ENCODE results near the gene HIPK1. TPM values are rescaled to one million over a fixed set of nuclear protein-coding genes. Genes with fewer than 3 reads are reported as not detected.
A peak's percentile ranks its signal among the peaks of the same experiment; 100 is the strongest.
"Not testable (repeated sequence)": the region's sequence is repeated elsewhere in the genome, so short reads cannot be mapped to it uniquely, and the experiment has no call there.

Gene HIPK1
- total and polyA plus RNA-seq, 8 donors: 6.8 to 42.1 (median 28.9) TPM

DNA sequence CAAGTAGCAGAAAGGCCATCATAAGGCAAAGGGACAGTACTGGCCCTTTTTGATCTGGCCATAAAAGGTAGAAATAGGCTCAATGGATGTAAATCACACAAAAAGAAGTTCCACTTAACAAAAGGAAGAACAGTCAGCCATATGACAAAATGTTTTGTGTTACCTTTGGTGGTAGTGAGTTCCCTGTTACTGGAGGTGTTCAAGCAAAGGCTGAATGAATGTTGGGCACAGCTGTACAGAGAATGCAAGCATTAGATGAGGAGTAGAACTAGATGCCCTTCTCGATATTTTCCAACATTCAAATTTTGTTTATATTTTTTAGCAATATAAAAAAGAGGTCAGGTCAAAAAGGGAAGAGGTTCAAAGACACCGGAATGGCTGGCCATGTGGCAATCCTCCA is 70.1 kb downstream of the HIPK1 start:
- TF ChIP-seq, protein P1, sequence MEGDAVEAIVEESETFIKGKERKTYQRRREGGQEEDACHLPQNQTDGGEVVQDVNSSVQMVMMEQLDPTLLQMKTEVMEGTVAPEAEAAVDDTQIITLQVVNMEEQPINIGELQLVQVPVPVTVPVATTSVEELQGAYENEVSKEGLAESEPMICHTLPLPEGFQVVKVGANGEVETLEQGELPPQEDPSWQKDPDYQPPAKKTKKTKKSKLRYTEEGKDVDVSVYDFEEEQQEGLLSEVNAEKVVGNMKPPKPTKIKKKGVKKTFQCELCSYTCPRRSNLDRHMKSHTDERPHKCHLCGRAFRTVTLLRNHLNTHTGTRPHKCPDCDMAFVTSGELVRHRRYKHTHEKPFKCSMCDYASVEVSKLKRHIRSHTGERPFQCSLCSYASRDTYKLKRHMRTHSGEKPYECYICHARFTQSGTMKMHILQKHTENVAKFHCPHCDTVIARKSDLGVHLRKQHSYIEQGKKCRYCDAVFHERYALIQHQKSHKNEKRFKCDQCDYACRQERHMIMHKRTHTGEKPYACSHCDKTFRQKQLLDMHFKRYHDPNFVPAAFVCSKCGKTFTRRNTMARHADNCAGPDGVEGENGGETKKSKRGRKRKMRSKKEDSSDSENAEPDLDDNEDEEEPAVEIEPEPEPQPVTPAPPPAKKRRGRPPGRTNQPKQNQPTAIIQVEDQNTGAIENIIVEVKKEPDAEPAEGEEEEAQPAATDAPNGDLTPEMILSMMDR (IDR thresholded peaks at IDR 0.05): no peak
- Histone ChIP-seq H3K4me3 (no peak overlapping the region), H3K4me1 (no peaks in the 10 kb centered on the region), H3K9me3 (no peaks in the 10 kb centered on the region), H3K27ac (no peak overlapping the region), H3K27me3 (no peaks in the 10 kb centered on the region), H3K36me3 (no peaks in the 10 kb centered on the region)
- intact Hi-C loops (cut with DNase I): no loop called here
- WGBS, 2 donors: 70 to 85% methylated on average over 2 of the region's 2 CpGs
- FAIRE-seq (no peak), ATAC-seq (no peak), DNase-seq (no peak)

DNA sequence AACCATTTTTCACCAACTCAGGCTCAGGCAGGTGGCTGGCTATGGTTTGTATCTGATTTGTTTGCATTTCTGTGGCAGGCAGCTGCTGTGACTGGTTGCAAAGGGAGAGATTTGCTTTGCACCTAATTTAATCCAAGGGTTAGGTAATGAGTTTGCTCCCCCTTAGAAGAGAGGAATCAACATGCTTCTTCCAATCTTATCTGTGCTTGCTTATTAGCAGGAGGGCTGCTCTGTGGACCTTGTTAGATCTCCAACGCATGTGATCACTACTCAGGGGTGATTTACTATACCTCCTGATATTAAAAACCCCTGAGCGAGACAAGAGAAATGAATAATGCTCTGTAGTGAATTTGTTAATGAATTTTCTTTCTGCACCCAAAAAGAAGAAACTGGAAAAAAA is 70.7 kb downstream of the HIPK1 start:
- ATAC-seq (no peak), DNase-seq (no peak), FAIRE-seq (no peak)
- intact Hi-C loops (cut with DNase I): no loop called here
- 72 to 73% methylated on average over 2 of the region's 2 CpGs for WGBS, 2 donors
- Histone ChIP-seq H3K36me3 (no peaks in the 10 kb centered on the region), H3K4me3 (no peak overlapping the region), H3K9me3 (no peaks in the 10 kb centered on the region), H3K27me3 (no peaks in the 10 kb centered on the region), H3K27ac (no peak overlapping the region), H3K4me1 (no peaks in the 10 kb centered on the region)
- TF ChIP-seq, protein P1 (IDR thresholded peaks at IDR 0.05): no peak

DNA sequence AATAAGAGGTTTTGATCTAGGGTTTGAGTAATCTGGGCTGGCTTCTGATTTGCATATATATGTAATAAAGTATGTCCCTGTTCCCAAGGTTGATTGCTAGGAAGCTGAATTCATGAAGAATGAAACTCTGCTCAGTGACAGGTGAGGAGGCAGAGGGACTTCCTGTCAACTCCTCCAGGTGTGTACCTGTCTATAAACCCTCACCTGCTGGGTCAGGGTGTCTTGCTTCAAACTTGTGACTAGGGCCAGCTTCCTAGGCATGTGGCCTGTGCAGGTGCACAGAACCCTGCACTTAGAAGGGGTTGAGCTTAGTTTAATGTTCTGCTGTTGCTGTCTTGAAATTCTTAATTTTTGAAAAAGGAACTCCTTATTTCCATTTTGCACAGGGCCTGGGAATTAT is 71.3 kb downstream of the HIPK1 start:
- Histone ChIP-seq H3K4me3 (no peak overlapping the region), H3K27ac (no peak overlapping the region), H3K27me3 (no peaks in the 10 kb centered on the region), H3K36me3 (no peaks in the 10 kb centered on the region), H3K4me1 (no peaks in the 10 kb centered on the region), H3K9me3 (no peaks in the 10 kb centered on the region)
- ATAC-seq: no peak
- TF ChIP-seq, protein P1 (IDR thresholded peaks at IDR 0.05): no peak
- FAIRE-seq: no peak
- intact Hi-C loops (cut with DNase I): no loop called here
- no peak for DNase-seq

DNA sequence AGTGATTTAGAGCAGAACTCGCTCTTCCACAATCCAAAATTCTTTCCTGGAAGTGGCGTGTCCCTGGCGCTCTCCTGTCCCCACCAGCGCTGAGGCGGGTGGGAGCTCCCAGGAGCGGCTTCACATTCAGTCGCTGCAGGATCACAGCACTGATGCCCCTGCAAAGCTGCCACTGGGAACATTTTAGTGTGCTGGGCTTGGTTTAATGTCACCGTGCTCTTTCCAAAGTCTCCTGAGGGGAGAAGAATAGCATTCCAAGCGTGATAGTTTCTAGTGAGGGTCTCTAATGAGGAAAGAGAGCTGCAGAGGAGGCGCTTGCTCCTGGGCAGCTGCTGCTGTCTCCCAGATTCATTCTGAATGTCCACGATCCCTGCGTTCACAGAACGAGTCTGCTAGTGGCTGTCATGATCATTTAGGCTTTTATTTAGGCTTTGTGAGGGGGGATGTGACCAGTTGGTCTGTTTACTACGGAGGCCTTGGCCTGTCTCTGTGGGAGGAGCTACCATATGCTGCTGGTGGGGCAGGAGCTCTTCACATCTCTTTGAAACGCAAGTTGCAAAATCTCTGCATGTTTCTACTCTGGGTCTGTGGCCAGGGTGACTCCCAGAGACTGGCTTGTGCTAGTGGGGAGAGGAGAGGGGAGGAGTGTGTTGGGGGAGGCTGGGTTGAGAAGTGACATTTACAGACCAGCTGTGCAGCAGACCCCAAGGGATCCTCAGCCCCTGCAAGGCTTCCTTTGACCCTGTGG is 73.5 kb downstream of the HIPK1 start:
- Histone ChIP-seq H3K27me3 (no peaks in the 10 kb centered on the region), H3K27ac (no peak overlapping the region), H3K36me3 (no peaks in the 10 kb centered on the region), H3K4me1 (no peaks in the 10 kb centered on the region), H3K9me3 (no peaks in the 10 kb centered on the region), H3K4me3 (no peak overlapping the region)
- TF ChIP-seq, protein P1 (IDR thresholded peaks at IDR 0.05): no peak
- intact Hi-C loops (cut with DNase I): no loop called here
- FAIRE-seq (no peak), DNase-seq (no peak), ATAC-seq (peak in 3 of 4 donors; percentile 25 to 65 (median 46))
- 61 to 66% methylated on average over 15 of the region's 15 CpGs for WGBS, 2 donors

DNA sequence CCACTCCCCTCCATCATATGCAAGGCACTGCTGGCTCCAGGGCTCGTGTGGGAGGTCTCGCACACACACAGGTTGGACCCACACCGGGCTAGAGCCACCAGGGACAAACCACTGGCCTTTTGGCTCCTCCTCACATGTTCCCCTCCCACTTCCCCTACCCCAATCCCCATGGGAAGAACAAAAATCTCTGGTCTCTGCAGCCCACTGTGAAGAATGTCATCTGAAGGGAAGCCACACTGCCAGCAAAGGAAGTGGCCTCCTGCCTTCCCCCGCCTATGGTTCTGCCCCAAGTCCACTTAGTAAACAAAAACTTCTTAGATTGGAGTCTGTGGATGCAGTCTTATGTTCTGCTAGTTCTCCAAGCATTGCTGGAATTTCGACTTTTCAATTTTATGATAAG is 74.3 kb downstream of the HIPK1 start:
- Histone ChIP-seq H3K27me3 (no peaks in the 10 kb centered on the region), H3K36me3 (no peaks in the 10 kb centered on the region), H3K4me3 (no peak overlapping the region), H3K9me3 (no peaks in the 10 kb centered on the region), H3K4me1 (no peaks in the 10 kb centered on the region), H3K27ac (no peak overlapping the region)
- ATAC-seq: peak in 1 of 4 donors; percentile 55
- 61 to 74% methylated on average over 5 of the region's 5 CpGs for WGBS, 2 donors
- FAIRE-seq: no peak
- no peak for DNase-seq
- intact Hi-C loops (cut with DNase I): no loop called here
- TF ChIP-seq, protein P1 (IDR thresholded peaks at IDR 0.05): no peak

DNA sequence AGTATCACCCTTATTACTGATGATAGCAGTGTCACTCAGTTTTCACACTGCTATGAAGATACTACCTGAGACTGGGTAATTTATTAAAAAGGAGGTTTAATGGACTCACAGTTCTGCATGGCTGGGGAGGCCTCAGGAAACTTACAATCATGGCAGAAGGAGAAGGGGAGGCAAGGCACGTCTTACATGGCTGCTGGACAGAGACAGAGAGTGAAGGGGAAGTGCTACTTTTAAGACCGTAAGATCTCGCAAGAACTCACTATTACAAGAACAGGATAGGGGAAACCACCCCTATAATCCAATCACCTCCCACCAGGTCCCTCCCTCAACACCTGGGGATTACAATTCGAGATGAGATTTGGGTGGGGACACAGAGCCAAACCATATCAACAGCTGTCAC is 77.7 kb downstream of the HIPK1 start:
- H3K4me1 ChIP-seq; ATAC-seq; H3K4me3 ChIP-seq; H3K9me3 ChIP-seq; FAIRE-seq; DNase-seq; H3K36me3 ChIP-seq; H3K27me3 ChIP-seq; H3K27ac ChIP-seq; intact Hi-C loops (cut with DNase I): not testable (repeated sequence)
- WGBS, 2 donors: 77 to 88% methylated on average over 4 of the region's 4 CpGs

Measured in pancreas (tissue), 10 donors.